Astrocyte (in vitro differentiated cells and primary cell): Measurements from ENCODE around the gene GYG2.

Experiments
- EZH2 ChIP-seq: IDR thresholded peaks from 2 replicates; pipeline ENCODE4 v1.6.1; 2012; ENCODE audit warnings: mild to moderate bottlenecking, low read length, inconsistent platforms; ENCODE audit not compliant: insufficient read depth
- TF ChIP-seq, protein P1 (sequence below): IDR thresholded peaks from 2 replicates; pipeline ENCODE4 v1.5.1; 2011; ENCODE audit warnings: low read depth, mild to moderate bottlenecking, inconsistent platforms, low read length, moderate library complexity; ENCODE audit not compliant: insufficient read depth

DNA sequence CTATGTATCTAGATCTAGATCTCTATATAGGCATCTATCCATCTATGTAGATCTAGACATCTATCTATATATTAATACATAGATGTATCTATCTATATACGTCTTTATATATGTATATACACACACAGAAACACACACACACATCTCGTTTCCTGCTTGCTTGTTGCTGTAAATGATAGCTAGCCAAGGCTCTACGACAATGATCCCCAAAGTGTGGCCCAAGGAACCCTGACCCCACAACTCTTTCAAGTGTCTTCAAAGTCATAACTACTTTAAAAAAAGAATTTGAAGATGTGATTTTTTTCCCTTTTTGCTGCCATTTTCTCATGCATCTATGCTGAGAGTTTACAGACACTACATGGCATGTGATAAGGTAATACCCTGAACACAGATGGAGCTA lies 28.8 kb downstream of the GYG2 start:
- TF ChIP-seq, protein P1, sequence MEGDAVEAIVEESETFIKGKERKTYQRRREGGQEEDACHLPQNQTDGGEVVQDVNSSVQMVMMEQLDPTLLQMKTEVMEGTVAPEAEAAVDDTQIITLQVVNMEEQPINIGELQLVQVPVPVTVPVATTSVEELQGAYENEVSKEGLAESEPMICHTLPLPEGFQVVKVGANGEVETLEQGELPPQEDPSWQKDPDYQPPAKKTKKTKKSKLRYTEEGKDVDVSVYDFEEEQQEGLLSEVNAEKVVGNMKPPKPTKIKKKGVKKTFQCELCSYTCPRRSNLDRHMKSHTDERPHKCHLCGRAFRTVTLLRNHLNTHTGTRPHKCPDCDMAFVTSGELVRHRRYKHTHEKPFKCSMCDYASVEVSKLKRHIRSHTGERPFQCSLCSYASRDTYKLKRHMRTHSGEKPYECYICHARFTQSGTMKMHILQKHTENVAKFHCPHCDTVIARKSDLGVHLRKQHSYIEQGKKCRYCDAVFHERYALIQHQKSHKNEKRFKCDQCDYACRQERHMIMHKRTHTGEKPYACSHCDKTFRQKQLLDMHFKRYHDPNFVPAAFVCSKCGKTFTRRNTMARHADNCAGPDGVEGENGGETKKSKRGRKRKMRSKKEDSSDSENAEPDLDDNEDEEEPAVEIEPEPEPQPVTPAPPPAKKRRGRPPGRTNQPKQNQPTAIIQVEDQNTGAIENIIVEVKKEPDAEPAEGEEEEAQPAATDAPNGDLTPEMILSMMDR, result no peak
- no peak for TF ChIP-seq EZH2
